ENCODE results near the gene UPF2.

DNA sequence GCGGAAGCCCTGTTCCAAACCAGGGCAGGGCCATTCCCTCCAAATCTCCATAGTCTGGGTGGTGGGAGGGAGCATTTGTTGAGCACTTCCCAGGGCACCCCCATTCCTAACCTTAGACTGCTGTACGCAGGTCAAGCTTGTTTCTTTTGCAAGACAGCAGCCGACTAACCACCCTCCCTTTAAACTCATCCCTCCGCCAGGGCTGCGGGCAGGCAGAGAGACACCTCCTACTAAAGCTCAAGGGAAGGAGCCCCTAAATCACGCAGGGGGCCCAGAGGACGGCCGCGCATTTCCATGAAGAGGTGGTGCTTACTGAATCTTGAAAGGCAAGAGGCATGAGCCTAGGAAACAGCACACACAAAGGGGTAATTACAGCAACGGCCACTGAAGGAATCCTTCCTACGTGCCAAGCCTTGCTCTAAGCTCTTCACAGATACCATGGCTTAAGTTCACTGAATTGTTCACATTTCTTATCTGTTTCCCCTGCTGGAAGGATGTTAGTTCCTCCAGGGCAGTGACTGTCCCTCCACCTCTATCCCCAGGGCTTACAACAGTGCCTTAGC is 129.4 kb downstream of the UPF2 start:
- no peak for TF ChIP-seq EZH2 (IDR thresholded peaks at IDR 0.05)
- no peak for TF ChIP-seq POLR2AphosphoS5 (IDR thresholded peaks at IDR 0.05; ENCODE audit: borderline replicate concordance, low read depth, low read length)

All from SK-N-MC (cell line).